Activated gamma-delta T cell treated with anti-CD3 and anti-CD28 coated beads, Interleukin-2, amount 50 U/mL, for 16 hours (primary cell): ENCODE measurements around the gene CPLANE2.

Experiments used
- DNase-seq: peaks from one replicate; pipeline ENCODE4 v3.0.0-alpha.2; 2020; ENCODE audit warnings: low read depth

CPLANE2 gene

DNA sequence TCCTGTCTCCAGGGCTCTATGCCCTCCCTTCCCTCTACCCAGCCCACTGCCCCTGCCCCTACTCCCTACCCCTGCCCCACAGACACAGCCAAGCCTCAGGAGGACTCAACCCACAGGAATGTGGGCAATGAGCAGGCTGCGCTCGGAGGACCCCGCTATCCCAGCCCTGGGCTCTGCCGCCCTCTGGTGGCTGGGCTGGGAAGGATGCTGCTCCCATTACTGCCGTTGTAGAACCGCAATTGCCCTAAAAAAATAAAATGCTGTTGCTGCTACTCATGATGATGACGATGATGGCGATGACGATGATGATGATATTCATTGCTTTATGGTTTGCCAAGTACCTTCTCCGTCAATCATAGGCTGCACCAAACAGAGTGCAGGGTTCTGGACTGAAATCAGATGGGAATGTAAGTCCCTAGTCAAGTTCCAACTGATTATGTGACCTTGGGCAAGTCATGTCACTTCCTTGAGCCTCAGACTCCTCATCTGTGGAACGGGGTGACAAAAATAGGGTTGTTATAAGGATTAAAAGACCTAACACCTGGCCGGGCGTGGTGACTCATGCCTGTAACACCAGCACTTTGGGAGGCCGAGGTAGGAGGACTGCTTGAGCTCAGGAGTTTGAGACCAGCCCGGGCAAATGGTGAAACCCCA lies 49.1 kb downstream of the CPLANE2 start:
- peak; percentile 63 for DNase-seq

DNA sequence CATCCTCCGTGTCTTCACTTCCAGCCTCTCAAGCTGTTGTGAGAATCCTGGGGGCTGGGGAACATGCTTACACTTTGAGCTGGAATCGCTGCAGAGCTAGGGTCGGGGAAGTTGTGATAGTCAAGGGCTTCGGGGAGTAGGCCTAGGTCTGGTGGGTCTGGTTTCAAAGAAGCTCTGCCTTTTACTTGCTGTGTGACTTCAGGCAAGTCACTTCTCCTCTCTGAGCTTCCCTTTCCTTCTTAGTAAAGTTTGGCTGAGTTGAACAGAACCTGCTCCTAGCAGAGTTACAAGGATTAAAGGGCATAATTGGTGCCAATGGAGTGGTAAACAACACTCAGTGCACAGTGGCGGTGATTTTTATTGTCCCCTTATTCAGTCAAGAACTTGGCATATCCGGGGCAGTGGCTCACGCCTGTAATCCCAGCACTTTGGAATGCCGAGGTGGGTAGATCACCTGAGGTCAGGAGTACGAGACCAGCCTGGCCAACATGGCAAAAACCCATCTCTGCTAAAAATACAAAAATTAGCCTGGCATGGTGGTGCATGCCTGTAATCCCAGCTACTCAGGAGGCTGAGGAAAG lies 50.2 kb downstream of the CPLANE2 start:
- no peak for DNase-seq

DNA sequence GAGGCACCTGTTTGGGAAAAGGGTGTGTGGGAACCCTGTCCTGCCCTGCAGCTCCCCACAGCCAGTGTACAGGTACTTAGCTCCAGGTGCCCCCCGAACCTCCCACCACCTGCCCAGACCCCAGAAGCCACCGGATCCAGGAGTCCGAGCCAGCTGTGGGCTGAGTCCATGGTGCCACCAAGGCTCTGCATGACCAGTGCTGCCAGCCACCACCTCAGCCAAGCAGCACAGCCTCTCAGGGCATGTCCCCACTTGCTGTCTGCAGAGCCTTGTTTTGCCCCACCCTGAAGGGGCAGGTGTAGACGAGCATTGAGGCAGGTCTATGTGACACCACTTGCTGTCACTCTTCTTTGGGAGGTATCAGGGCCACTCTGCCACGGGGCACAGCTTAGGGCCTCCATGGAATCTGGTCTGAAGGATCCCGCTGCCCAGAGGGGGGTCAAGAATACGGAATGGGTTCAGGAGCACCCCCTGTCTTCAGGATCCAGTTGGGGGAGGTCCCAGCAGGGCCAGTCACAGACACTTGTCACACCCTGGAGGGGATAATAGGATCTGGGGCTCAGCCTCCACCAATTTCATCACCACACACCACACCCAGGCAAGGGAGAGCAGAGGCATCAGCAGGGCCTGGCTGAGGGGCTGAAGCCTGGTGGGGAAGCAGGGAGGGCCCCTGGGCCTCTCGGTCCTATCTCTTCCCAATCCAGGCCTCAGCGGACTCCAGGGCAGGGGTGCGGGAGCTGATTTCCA lies 52.3 kb downstream of the CPLANE2 start:
- DNase-seq: no peak

- DNase-seq: no peak
Observed at GRCh38 chr1:16183765-16184556, 53.0 kb downstream of the CPLANE2 start.

- no peak for DNase-seq
Observed at GRCh38 chr1:16183179-16183578, 53.8 kb downstream of the CPLANE2 start.

GRCh38 chr1:16181887-16182719 lies 54.9 kb downstream of the CPLANE2 start:
- no peak for DNase-seq
